Heart right ventricle (tissue), 16 donors: Measurements from ENCODE around the gene PLA2G2F. TPM values are rescaled to one million over a fixed set of nuclear protein-coding genes. Genes with fewer than 3 reads are reported as not detected.
A peak's percentile ranks its signal among the peaks of the same experiment; 100 is the strongest.

ENCODE experiments used
- ATAC-seq, 8 donors: fragments of 200-7000 bp; cut with Tn5 transposase; one replicate each; pipeline ENCODE4 v1.9.1; 2020; ENCODE audit warnings: mild to moderate bottlenecking in 8 of 8, moderate library complexity in 8 of 8, moderate number of reproducible peaks in 1 of 8
- DNase-seq, 2 donors: peaks; one replicate each; pipeline ENCODE4 v3.0.0-alpha.2; 2020
- H3K27ac ChIP-seq, 10 donors: fragments of 200-600 bp; sonication (generic) in 2 of 10; one replicate each; pipeline versions ENCODE4 v1.5.0 to v1.8.0; 2020 to 2022; ENCODE audit warnings: mild to moderate bottlenecking in 3 of 10
- H3K27me3 ChIP-seq, 7 donors: fragments of 200-600 bp; one replicate each; pipeline ENCODE4 v1.8.0; 2021 to 2022; ENCODE audit warnings: mild to moderate bottlenecking in 2 of 7
- H3K36me3 ChIP-seq, 9 donors: fragments of 200-600 bp; sonication (generic) in 1 of 9; one replicate each; pipeline versions ENCODE4 v1.5.0 to v1.8.0; 2020 to 2022; ENCODE audit warnings: mild to moderate bottlenecking in 2 of 9
- H3K4me1 ChIP-seq, 9 donors: fragments of 200-600 bp; sonication (generic) in 1 of 9; one replicate each; pipeline versions ENCODE4 v1.5.0 to v1.8.0; 2020 to 2022; ENCODE audit warnings: mild to moderate bottlenecking in 4 of 9
- H3K4me3 ChIP-seq, 10 donors: fragments of 200-600 bp; sonication (generic) in 2 of 10; one replicate each; pipeline versions ENCODE4 v1.5.0 to v1.8.0; 2020 to 2022; ENCODE audit warnings: mild to moderate bottlenecking in 7 of 10, moderate library complexity in 2 of 10
- H3K9me3 ChIP-seq, 11 donors: fragments of 200-600 bp in 10 of 11; sonication (generic) in 2 of 11; one replicate each; pipeline versions ENCODE4 v1.5.0 to v1.8.0; 2013 to 2022; ENCODE audit warnings: mild to moderate bottlenecking in 2 of 11, control low read depth in 1 of 11, moderate library complexity in 1 of 11
- CTCF ChIP-seq, 9 donors: fragments of 200-600 bp; sonication (generic) in 2 of 9; IDR thresholded peaks; one replicate each; pipeline versions ENCODE4 v1.5.0 to v1.8.0; 2021 to 2022; ENCODE audit warnings: antibody characterized with exemption in 9 of 9, mild to moderate bottlenecking in 5 of 9, moderate library complexity in 1 of 9
- WGBS, 2 donors: extraction: QIAGEN DNeasy Blood & Tissue Kit; methylation state at CpG; one replicate each; pipeline ENCODE4 v1.1.7; 2013; ENCODE audit warnings: inconsistent platforms in 1 of 2; 5-methylcytosine and 5-hydroxymethylcytosine counted together
- intact Hi-C, 10 donors: fragments of 100-400 bp; cut with DNase I; formaldehyde crosslinking; loops; one replicate each; pipeline versions ENCODE4 v1.11.1 to v1.14.2; 2022
- polyA plus RNA-seq, 2 donors: library from polyadenylated mRNA; stranded (reverse); fragments of 200-250 nt; gene quantifications; one replicate each; pipeline ENCODE4 v1.2.3, GENCODE V29; 2013
- total RNA-seq, 10 donors: library from RNA; stranded (reverse); fragmentation: NEBNext Ultra II Directional in 3 of 10; extraction: Animal tissue kit (Norgen Biotek cat#: 25700) in 3 of 10; gene quantifications; one replicate each; pipeline versions ENCODE4 v1.2.1 to v1.2.4, GENCODE V29; 2021 to 2023
- donor health status: Arrhythmogenic right ventricular cardiomyopathy.
- donor health status: ischemic (EF 13 %, LVEDD 7.1; RV severe dilation, severe dysfunction).
- donor health status: healthy with polysubstance abuse.
- donor health status: DM: no; HTN: yes; CAD: no.
- donor health status: DM: no; HTN: no; CAD: no.
- donor health status: ischemic (EF 25% LVEDD 6.9; RV normal size, moderate dysfunction).
- donor health status: ischemic (EF 25% LVEDD 5.7; RV mildly dilated, moderate dysfunction).
- donor health status: healthy.
- donor health status: DM: yes; HTN: yes; CAD: no.
- donor health status: Ischemic cardiomyopathy.
- donor health status: ischemic (EF 35%, LVEDD 5.7; RV mildly dilated, moderate dysfunction).
- donor health status: nonischemic (EF 11% LVEDD 7.7; RV severe dilation, severe dysfunction).
- donor health status: DM: yes; HTN: yes; CAD: no.
- donor health status: PGD.
- donor health status: ischemic (EF 29% LVEDD 5.4; RV normal size, mild dysfunction).
- donor health status: nonischemic (EF 23%, LVEDD 6.1; RV moderate dilation, normal function).

PLA2G2F gene
- total and polyA plus RNA-seq, 12 donors: not detected

GRCh38 chr1:20110679-20111078, 28.4 kb upstream of the PLA2G2F start:
- Histone ChIP-seq H3K4me1 (peaks cover 0 to 12% (median 0%) of the 10 kb centered on the region in 9 donors), H3K4me3 (no peak overlapping the region), H3K27ac (no peak overlapping the region), H3K36me3 (no peaks in the 10 kb centered on the region), H3K27me3 (peaks cover 0 to 29% (median 4%) of the 10 kb centered on the region in 7 donors), H3K9me3 (no peaks in the 10 kb centered on the region)
- WGBS, 2 donors: 55 to 70% methylated on average over 12 of the region's 12 CpGs
- no peak for TF ChIP-seq CTCF (IDR thresholded peaks at IDR 0.05)
- DNase-seq: peak in 1 of 2 donors; percentile 15
- intact Hi-C loops: no loop called here
- ATAC-seq: peak in 5 of 8 donors; percentile 34 to 59 (median 46)

GRCh38 chr1:20111452-20111851, 27.7 kb upstream of the PLA2G2F start:
- Histone ChIP-seq H3K9me3 (no peaks in the 10 kb centered on the region), H3K27ac (no peak overlapping the region), H3K27me3 (peaks cover 0 to 29% (median 4%) of the 10 kb centered on the region in 7 donors), H3K4me3 (no peak overlapping the region), H3K4me1 (peaks cover 0 to 9% (median 0%) of the 10 kb centered on the region in 9 donors), H3K36me3 (no peaks in the 10 kb centered on the region)
- intact Hi-C loops: no loop called here
- no peak for TF ChIP-seq CTCF (IDR thresholded peaks at IDR 0.05)
- ATAC-seq (no peak), DNase-seq (no peak)
- WGBS, 2 donors: 91 to 95% methylated on average over 5 of the region's 5 CpGs

GRCh38 chr1:20112279-20113000, 26.7 kb upstream of the PLA2G2F start:
- DNase-seq (no peak), ATAC-seq (no peak)
- Histone ChIP-seq H3K36me3 (no peaks in the 10 kb centered on the region), H3K9me3 (no peaks in the 10 kb centered on the region), H3K27me3 (peaks cover 0 to 24% (median 4%) of the 10 kb centered on the region in 7 donors), H3K4me3 (no peak overlapping the region), H3K4me1 (peaks cover 0 to 9% (median 0%) of the 10 kb centered on the region in 9 donors), H3K27ac (no peak overlapping the region)
- 82 to 84% methylated on average over 3 of the region's 3 CpGs for WGBS, 2 donors
- TF ChIP-seq CTCF (IDR thresholded peaks at IDR 0.05): no peak
- intact Hi-C loops: no loop called here

GRCh38 chr1:20114021-20114648, 25.0 kb upstream of the PLA2G2F start:
- TF ChIP-seq CTCF (IDR thresholded peaks at IDR 0.05): no peak
- Histone ChIP-seq H3K27ac (no peak overlapping the region), H3K4me3 (no peak overlapping the region), H3K9me3 (no peaks in the 10 kb centered on the region), H3K4me1 (peaks cover 0 to 1% (median 0%) of the 10 kb centered on the region in 9 donors), H3K27me3 (peaks cover 0 to 28% (median 8%) of the 10 kb centered on the region in 7 donors), H3K36me3 (no peaks in the 10 kb centered on the region)
- ATAC-seq (no peak), DNase-seq (no peak)
- intact Hi-C loops: no loop called here
- WGBS, 2 donors: 70 to 72% methylated on average over 15 of the region's 15 CpGs
